ENCODE data around the gene ERC2.
A peak's percentile ranks its signal among the peaks of the same experiment; 100 is the strongest.
"Not testable (repeated sequence)": the region's sequence is repeated elsewhere in the genome, so short reads cannot be mapped to it uniquely, and the experiment has no call there.

Gene ERC2

GRCh38 chr3:56468184-56469106, at the start of gene ERC2:
ERC2 (minus strand) TSS chr3:56468467.
- DNase-seq (ENCODE audit: low read depth): no peak

- DNase-seq (ENCODE audit: low read depth): no peak
These were observed 34.5 kb upstream of the ERC2 start for GRCh38 chr3:56502738-56503137.

- DNase-seq (ENCODE audit: low read depth): not testable (repeated sequence)
These were observed 28.1 kb upstream of the ERC2 start for GRCh38 chr3:56496376-56496775.

GRCh38 chr3:56494679-56495322, 26.5 kb upstream of the ERC2 start:
- peak; percentile 33 for DNase-seq (ENCODE audit: low read depth)

GRCh38 chr3:56491566-56491965, 23.3 kb upstream of the ERC2 start:
- no peak for DNase-seq (ENCODE audit: low read depth)

GRCh38 chr3:56488812-56489600, 20.7 kb upstream of the ERC2 start:
- DNase-seq (ENCODE audit: low read depth): no peak

GRCh38 chr3:56484525-56485032, 16.3 kb upstream of the ERC2 start:
- no peak for DNase-seq (ENCODE audit: low read depth)

- no peak for DNase-seq (ENCODE audit: low read depth)
These were observed 15.9 kb upstream of the ERC2 start for GRCh38 chr3:56484122-56484521.

- DNase-seq (ENCODE audit: low read depth): no peak
These were observed 9.4 kb upstream of the ERC2 start for GRCh38 chr3:56477646-56478045.

GRCh38 chr3:56476771-56477170, 8.5 kb upstream of the ERC2 start:
- DNase-seq (ENCODE audit: low read depth): no peak

GRCh38 chr3:56471771-56472170, 3.5 kb upstream of the ERC2 start:
- no peak for DNase-seq (ENCODE audit: low read depth)

- DNase-seq (ENCODE audit: low read depth): no peak
These were observed 874 bp upstream of the ERC2 start for GRCh38 chr3:56469141-56469540.

- no peak for DNase-seq (ENCODE audit: low read depth)
These were observed 475 bp downstream of the ERC2 start for GRCh38 chr3:56467801-56468183.

- peak; percentile 4 for DNase-seq (ENCODE audit: low read depth)
These were observed 1.2 kb downstream of the ERC2 start for GRCh38 chr3:56467108-56467507.

GRCh38 chr3:56459719-56460118, 8.5 kb downstream of the ERC2 start:
- no peak for DNase-seq (ENCODE audit: low read depth)

GRCh38 chr3:56459104-56459496, 9.2 kb downstream of the ERC2 start:
- no peak for DNase-seq (ENCODE audit: low read depth)

GRCh38 chr3:56458496-56459103, 9.7 kb downstream of the ERC2 start:
- no peak for DNase-seq (ENCODE audit: low read depth)

- DNase-seq (ENCODE audit: low read depth): no peak
These were observed 12.2 kb downstream of the ERC2 start for GRCh38 chr3:56456117-56456516.

- no peak for DNase-seq (ENCODE audit: low read depth)
These were observed 15.3 kb downstream of the ERC2 start for GRCh38 chr3:56453011-56453410.

- no peak for DNase-seq (ENCODE audit: low read depth)
These were observed 16.2 kb downstream of the ERC2 start for GRCh38 chr3:56452085-56452484.

GRCh38 chr3:56443372-56443771, 24.9 kb downstream of the ERC2 start:
- no peak for DNase-seq (ENCODE audit: low read depth)

- no peak for DNase-seq (ENCODE audit: low read depth)
These were observed 39.6 kb downstream of the ERC2 start for GRCh38 chr3:56428667-56429066.
